GM23338 (cell line): Measurements from ENCODE around the gene FZD4.
A peak's percentile ranks its signal among the peaks of the same experiment; 100 is the strongest.

ENCODE experiments used
- CTCF ChIP-seq, 2 experiments: fragments of 200-600 bp in 1 of 2; sonication (generic) in 1 of 2; conservative IDR thresholded peaks; 2 replicates each; pipeline versions ENCODE4 v1.5.1 to v1.6.1; 2016 to 2017; ENCODE audit warnings: antibody characterized with exemption in 2 of 2, low read depth in 2 of 2, mild to moderate bottlenecking in 2 of 2, moderate library complexity in 1 of 2
- EZH2 ChIP-seq: fragments of 200-600 bp; sonication (generic); IDR thresholded peaks from one replicate; pipeline ENCODE4 v1.8.0; 2017; ENCODE audit warnings: antibody characterized with exemption, mild to moderate bottlenecking, low read depth; ENCODE audit not compliant: unreplicated experiment
- EZH2phosphoT487 ChIP-seq: fragments of 200-600 bp; sonication (generic); IDR thresholded peaks from one replicate; pipeline ENCODE4 v1.8.1; 2018; ENCODE audit warnings: antibody characterized with exemption; ENCODE audit not compliant: unreplicated experiment
- POLR2AphosphoS5 ChIP-seq: IDR thresholded peaks from 2 replicates; pipeline ENCODE4 v1.6.1; 2016; ENCODE audit warnings: antibody characterized with exemption, low read depth
- REST ChIP-seq: IDR thresholded peaks from one replicate; pipeline ENCODE4 v1.6.1; 2018; ENCODE audit warnings: antibody characterized with exemption; ENCODE audit not compliant: unreplicated experiment

GRCh38 chr11:86955111-86955360, 159 bp downstream of the FZD4 start:
- no peak for TF ChIP-seq CTCF (conservative IDR thresholded peaks at IDR 0.05; ENCODE audit: low read depth in 2 of 2)
- TF ChIP-seq EZH2phosphoT487: no peak
- TF ChIP-seq POLR2AphosphoS5: 0 out of 2 replicates have a peak, but pooled peaks have one; percentile 70
- TF ChIP-seq EZH2: no peak
- no peak for TF ChIP-seq REST
